H1 (cell line): Measurements from ENCODE around the gene RERE. TPM values are rescaled to one million over a fixed set of nuclear protein-coding genes. Genes with fewer than 3 reads are reported as not detected.

ENCODE experiments used
- CTCF ChIA-PET: fragments of 300-600 bp; sonication (Branson Sonifier 250); formaldehyde crosslinking; loops from one replicate; lab custom pipeline; 2021; ENCODE audit not compliant: partially characterized antibody; lab: Charles Lee
- POLR2A ChIA-PET: fragments of 300-600 bp; sonication (Branson Sonifier 250); formaldehyde crosslinking; loops from one replicate; lab custom pipeline; 2021; ENCODE audit warnings: inconsistent platforms; ENCODE audit not compliant: partially characterized antibody; lab: Charles Lee
- DNase-seq, 2 experiments: peaks; one replicate each; pipeline versions ENCODE4 v3.0.0 to v3.0.0-alpha.2; 2010 to 2022; ENCODE audit warnings: low spot score in 2 of 2, low read depth in 1 of 2, mixed read lengths in 1 of 2
- FAIRE-seq: peaks from 2 replicates; lab custom pipeline; 2011; peaks lifted over from hg19 to GRCh38; lab: Jason Lieb, UNC
- H2AFZ ChIP-seq: 2 replicates; pipeline ENCODE4 v1.8.1; 2012; ENCODE audit warnings: low read length, inconsistent platforms
- H2AK5ac ChIP-seq: 2 replicates; pipeline ENCODE4 v1.6.1; 2013; ENCODE audit warnings: low read depth, low read length
- H2BK120ac ChIP-seq: replicated peaks from 2 replicates; pipeline ENCODE3; 2013; ENCODE audit warnings: low read depth, low read length, inconsistent platforms
- H2BK12ac ChIP-seq: 2 replicates; pipeline ENCODE4 v1.6.1; 2013; ENCODE audit warnings: low read depth, low read length
- H2BK15ac ChIP-seq: 2 replicates; pipeline ENCODE4 v1.6.1; 2013; ENCODE audit warnings: low read length
- H2BK20ac ChIP-seq: 2 replicates; pipeline ENCODE4 v1.6.1; 2013; ENCODE audit warnings: low read length
- H2BK5ac ChIP-seq: 2 replicates; pipeline ENCODE4 v1.6.1; 2013; ENCODE audit warnings: low read depth, low read length
- H3K14ac ChIP-seq: 2 replicates; pipeline ENCODE4 v1.6.1; 2013; ENCODE audit warnings: inconsistent platforms; ENCODE audit not compliant: insufficient read length
- H3K18ac ChIP-seq: 2 replicates; pipeline ENCODE4 v1.6.1; 2013; ENCODE audit warnings: low read length; ENCODE audit errors: extremely low read depth
- H3K23ac ChIP-seq: 2 replicates; pipeline ENCODE4 v1.6.1; 2013; ENCODE audit warnings: inconsistent platforms; ENCODE audit not compliant: insufficient read length
- H3K23me2 ChIP-seq: 2 replicates; pipeline ENCODE4 v1.6.1; 2013; ENCODE audit warnings: low read depth, low read length
- H3K27ac ChIP-seq: 2 replicates; pipeline ENCODE4 v1.6.1; 2011; ENCODE audit warnings: low read depth, low read length, inconsistent platforms
- H3K27me3 ChIP-seq, 4 experiments: replicated peaks in 1 of 4; 1 replicate in 1 of 4; 2 replicates in 3 of 4; pipeline versions ENCODE4 v1.6.1 to v1.8.1; 2011 to 2013; ENCODE audit warnings: low read length in 3 of 4, mild to moderate bottlenecking in 3 of 4, inconsistent platforms in 2 of 4, mixed read lengths in 2 of 4, moderate library complexity in 1 of 4; ENCODE audit not compliant: control insufficient read depth in 3 of 4, insufficient read depth in 3 of 4; ENCODE audit errors: extremely low read depth in 1 of 4
- H3K36me3 ChIP-seq, 4 experiments: 2 replicates each; pipeline versions ENCODE4 v1.6.1 to v1.8.1; 2011 to 2013; ENCODE audit warnings: mild to moderate bottlenecking in 4 of 4, low read length in 3 of 4, moderate library complexity in 2 of 4, control low read depth in 1 of 4, inconsistent platforms in 1 of 4; ENCODE audit not compliant: insufficient read depth in 4 of 4, control insufficient read depth in 2 of 4
- H3K4ac ChIP-seq: replicated peaks from 2 replicates; pipeline ENCODE3; 2013; ENCODE audit warnings: low read length, low read depth, mixed read lengths, inconsistent platforms; ENCODE audit not compliant: insufficient read length
- H3K4me1 ChIP-seq, 4 experiments: replicated peaks in 1 of 4; 1 replicate in 1 of 4; 2 replicates in 3 of 4; pipeline versions ENCODE4 v1.6.1 to v1.8.1; 2011 to 2013; ENCODE audit warnings: low read length in 3 of 4, inconsistent platforms in 2 of 4, mixed read lengths in 1 of 4; ENCODE audit not compliant: insufficient read depth in 4 of 4, control insufficient read depth in 3 of 4
- H3K4me2 ChIP-seq, 2 experiments: 2 replicates each; pipeline versions ENCODE4 v1.6.1 to v1.8.1; 2011 to 2013; ENCODE audit warnings: low read depth in 2 of 2, low read length in 2 of 2, control low read depth in 1 of 2, inconsistent platforms in 1 of 2, mild to moderate bottlenecking in 1 of 2; ENCODE audit not compliant: insufficient read depth in 1 of 2
- H3K4me3 ChIP-seq, 4 experiments: fragments of 200-600, 300-600 bp in 1 of 4; sonication (generic), shearing (Covaris generic), sonication (Bioruptor Twin) in 1 of 4; 2 replicates each; pipeline versions ENCODE4 v1.5.1 to v1.8.1; 2011 to 2016; ENCODE audit warnings: low read length in 4 of 4, low read depth in 3 of 4, control low read depth in 2 of 4, inconsistent platforms in 2 of 4, mild to moderate bottlenecking in 2 of 4, mixed read lengths in 1 of 4, moderate library complexity in 1 of 4; ENCODE audit not compliant: insufficient read depth in 2 of 4; ENCODE audit errors: extremely low read depth in 1 of 4
- H3K56ac ChIP-seq: replicated peaks from 2 replicates; pipeline ENCODE3; 2013; ENCODE audit warnings: low read depth, mild to moderate bottlenecking, mixed read lengths, low read length, inconsistent platforms; ENCODE audit not compliant: insufficient read length
- H3K79me1 ChIP-seq: 2 replicates; pipeline ENCODE4 v1.6.1; 2013; ENCODE audit warnings: low read depth, low read length, control low read depth
- H3K79me2 ChIP-seq, 2 experiments: 2 replicates each; pipeline versions ENCODE4 v1.6.1 to v1.8.1; 2012 to 2013; ENCODE audit warnings: low read length in 2 of 2, mild to moderate bottlenecking in 2 of 2, inconsistent platforms in 1 of 2; ENCODE audit not compliant: insufficient read depth in 2 of 2, control insufficient read depth in 1 of 2
- H3K9ac ChIP-seq, 4 experiments: replicated peaks in 1 of 4; 1 replicate in 1 of 4; 2 replicates in 3 of 4; pipeline versions ENCODE4 v1.6.1 to v1.8.1; 2011 to 2013; ENCODE audit warnings: low read depth in 3 of 4, low read length in 3 of 4, control low read depth in 2 of 4, mild to moderate bottlenecking in 2 of 4, moderate library complexity in 2 of 4, inconsistent platforms in 1 of 4; ENCODE audit errors: extremely low read depth in 1 of 4
- H3K9me3 ChIP-seq, 2 experiments: 2 replicates each; pipeline versions ENCODE4 v1.6.1 to v1.8.1; 2012 to 2013; ENCODE audit warnings: mild to moderate bottlenecking in 2 of 2, moderate library complexity in 2 of 2, control low read depth in 1 of 2, inconsistent platforms in 1 of 2, low read depth in 1 of 2, low read length in 1 of 2, mixed read lengths in 1 of 2; ENCODE audit not compliant: insufficient read depth in 2 of 2
- H4K20me1 ChIP-seq, 2 experiments: replicated peaks in 1 of 2; 2 replicates each; pipeline versions ENCODE3 to v1.8.1; 2011 to 2013; ENCODE audit warnings: inconsistent platforms in 2 of 2, low read length in 2 of 2, mild to moderate bottlenecking in 1 of 2; ENCODE audit not compliant: insufficient read depth in 2 of 2, control insufficient read depth in 1 of 2
- H4K5ac ChIP-seq: 2 replicates; pipeline ENCODE4 v1.6.1; 2013; ENCODE audit warnings: low read length, low read depth, mixed read lengths, inconsistent platforms; ENCODE audit not compliant: insufficient read length
- H4K8ac ChIP-seq: 2 replicates; pipeline ENCODE4 v1.8.0; 2013; ENCODE audit warnings: mild to moderate bottlenecking, moderate library complexity, low read length, inconsistent platforms; ENCODE audit not compliant: insufficient read depth; ENCODE audit errors: extremely low read depth
- H4K91ac ChIP-seq: replicated peaks from 2 replicates; pipeline ENCODE3; 2013; ENCODE audit warnings: low read length, mixed read lengths, inconsistent platforms; ENCODE audit not compliant: insufficient read length
- EGR1 ChIP-seq: IDR thresholded peaks from 2 replicates; pipeline ENCODE4 v1.6.1; 2011; ENCODE audit warnings: low read depth, low read length, borderline replicate concordance
- EP300 ChIP-seq, 2 experiments: IDR thresholded peaks; 1 replicate in 1 of 2; 2 replicates in 1 of 2; pipeline ENCODE4 v1.6.1; 2011 to 2012; ENCODE audit warnings: low read depth in 2 of 2, low read length in 2 of 2, mild to moderate bottlenecking in 2 of 2, borderline replicate concordance in 1 of 2, inconsistent platforms in 1 of 2, moderate library complexity in 1 of 2
- GTF2F1 ChIP-seq: IDR thresholded peaks from 2 replicates; pipeline ENCODE4 v1.6.1; 2012; ENCODE audit warnings: low read depth, low read length, improper control_type of control experiment, borderline replicate concordance
- JUND ChIP-seq: IDR thresholded peaks from 2 replicates; pipeline ENCODE4 v1.6.1; 2011; ENCODE audit warnings: mild to moderate bottlenecking, improper control_type of control experiment, low read length
- KDM4A ChIP-seq: IDR thresholded peaks from one replicate; pipeline ENCODE4 v1.7.1; 2012; ENCODE audit warnings: low read depth, mild to moderate bottlenecking, moderate library complexity, low read length, inconsistent platforms; ENCODE audit not compliant: severe bottlenecking
- PHF8 ChIP-seq: fragments of 200-600 bp; sonication (generic); conservative IDR thresholded peaks from 2 replicates; pipeline ENCODE4 v1.7.1; 2012; ENCODE audit warnings: low read depth, mild to moderate bottlenecking, inconsistent platforms, low read length, moderate library complexity
- POLR2A ChIP-seq, 2 experiments: IDR thresholded peaks; 1 replicate in 1 of 2; 2 replicates in 1 of 2; pipeline ENCODE4 v1.6.1; 2011; ENCODE audit warnings: low read depth in 2 of 2, low read length in 2 of 2, mild to moderate bottlenecking in 2 of 2; ENCODE audit errors: control extremely low read depth in 1 of 2
- POLR2AphosphoS5 ChIP-seq: IDR thresholded peaks from 2 replicates; pipeline ENCODE4 v1.6.1; 2011; ENCODE audit warnings: low read depth, low read length
- RAD21 ChIP-seq, 2 experiments: IDR thresholded peaks in 1 of 2; conservative IDR thresholded peaks in 1 of 2; 2 replicates each; pipeline ENCODE4 v1.6.1; 2011; ENCODE audit warnings: low read depth in 2 of 2, low read length in 2 of 2, improper control_type of control experiment in 1 of 2, inconsistent platforms in 1 of 2, mild to moderate bottlenecking in 1 of 2, moderate library complexity in 1 of 2
- RFX5 ChIP-seq: IDR thresholded peaks from 2 replicates; pipeline ENCODE4 v1.6.1; 2011; ENCODE audit warnings: low read depth, low read length, improper control_type of control experiment, borderline replicate concordance
- SUZ12 ChIP-seq: fragments of 200-600 bp; sonication (generic); IDR thresholded peaks from 2 replicates; pipeline ENCODE4 v1.6.1; 2012; ENCODE audit warnings: mild to moderate bottlenecking, inconsistent platforms, low read length, moderate library complexity, mixed read lengths
- TAF1 ChIP-seq: IDR thresholded peaks from 2 replicates; pipeline ENCODE4 v1.6.1; 2011; ENCODE audit warnings: mild to moderate bottlenecking, low read depth, low read length
- WGBS, 2 experiments: shearing (Covaris generic) in 1 of 2; methylation state at CpG; one replicate each; pipeline versions ENCODE4 v1.1.6 to v1.1.7; 2013 to 2015; ENCODE audit warnings: low lambda C conversion rate in 2 of 2, mixed read lengths in 2 of 2, inconsistent platforms in 1 of 2, low coverage in 1 of 2, missing lambda C conversion rate in 1 of 2; ENCODE audit not compliant: insufficient replicate concordance in 2 of 2, insufficient coverage in 1 of 2, insufficient read length in 1 of 2; ENCODE audit errors: extremely low coverage in 1 of 2, missing lambda C conversion rate in 1 of 2; 5-methylcytosine and 5-hydroxymethylcytosine counted together
- polyA plus RNA-seq, 7 experiments: library from polyadenylated mRNA; depleted of rRNA in 3 of 7; stranded (reverse) in 5 of 7; unstranded in 2 of 7; fragments of >200 nt in 5 of 7; fragments of 200-250 nt in 2 of 7; gene quantifications; 1 replicate in 5 of 7; 2 replicates in 1 of 7; 4 replicates in 1 of 7; pipeline versions ENCODE4 v1.2.1 to v1.2.3, GENCODE V29; 2011 to 2013; ENCODE audit warnings: missing spikeins in 2 of 7, mixed read lengths in 2 of 7
- total RNA-seq: library from RNA; stranded (reverse); fragmentation: NEBNext Ultra II Directional; extraction: Animal tissue kit (Norgen Biotek cat#: 25700); gene quantifications from 2 replicates; pipeline ENCODE4 v1.2.1, GENCODE V29; 2021

Gene RERE
- total and polyA plus RNA-seq, 2 of the 8 experiments (the other 6 are each of a cell fraction or from before 2014, with no cell fraction given), result 15.3 to 142 TPM

DNA sequence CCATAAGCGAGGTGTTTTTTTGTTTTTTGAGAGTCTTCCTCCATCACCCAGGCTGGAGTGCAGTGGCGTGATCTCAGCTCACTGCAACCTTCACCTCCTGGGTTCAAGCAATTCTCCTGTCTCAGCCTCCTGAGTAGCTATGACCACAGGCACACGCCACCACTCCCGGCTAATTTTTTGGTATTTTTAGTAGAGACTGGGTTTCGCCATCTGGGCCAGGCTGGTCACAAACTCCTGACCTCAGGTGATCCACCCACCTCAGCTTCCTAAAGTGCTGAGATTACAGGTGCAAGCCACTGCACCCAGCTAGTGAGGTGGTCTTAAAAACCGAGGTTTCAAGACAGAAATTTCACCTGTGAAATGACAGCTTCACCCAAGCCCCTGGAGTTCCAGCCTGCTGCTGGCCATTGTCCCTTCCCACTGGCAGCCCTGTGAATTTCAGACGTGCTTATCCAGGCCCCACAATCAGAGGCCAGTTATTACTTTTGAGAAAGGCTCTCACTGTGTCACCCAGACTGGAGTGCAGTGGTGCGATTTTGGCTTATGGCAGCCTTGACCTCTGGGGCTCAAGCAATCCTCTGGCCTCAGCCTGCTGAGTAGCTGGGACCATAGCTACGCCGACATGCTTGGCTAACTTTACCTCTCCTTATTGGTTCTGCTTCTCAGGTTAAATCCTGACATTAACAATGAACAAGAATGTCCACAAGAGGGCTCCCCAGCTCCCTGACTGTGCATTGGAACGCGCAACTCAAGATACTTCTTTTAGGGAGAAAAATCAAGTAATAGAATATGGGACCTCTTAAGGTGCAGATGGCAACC lies 41.7 kb upstream of the RERE start:
- no peak overlapping the region for H3K4me2 ChIP-seq
- no peak overlapping the region for H2AFZ ChIP-seq
- no peak overlapping the region for H3K27ac ChIP-seq
- DNase-seq (no peak), FAIRE-seq (no peak)
- no peak overlapping the region for H2BK20ac ChIP-seq
- no peak overlapping the region for H3K18ac ChIP-seq
- no peak overlapping the region for H3K4ac ChIP-seq
- H4K5ac ChIP-seq, result no peak overlapping the region
- no peak overlapping the region for H2BK12ac ChIP-seq
- no peak overlapping the region for H3K9ac ChIP-seq
- H3K4me3 ChIP-seq, result no peak overlapping the region
- 95% methylated on average over 12 of the region's 12 CpGs; no CpG with 5 or more reads in 1 of the 2 experiments for WGBS, 2 experiments
- H3K36me3 ChIP-seq, result peaks cover 46 to 70% (median 56%) of the 10 kb centered on the region in 4 experiments
- no peak overlapping the region for H4K91ac ChIP-seq
- H3K9me3 ChIP-seq, result no peaks in the 10 kb centered on the region
- no peak overlapping the region for H2BK120ac ChIP-seq
- no peak overlapping the region for H4K8ac ChIP-seq
- POLR2A ChIA-PET, result interaction anchor here (0.8 to 39.6 kb wide), 12 partner anchors 6 to 146 kb away, joined by 3 to 880 read pairs (median 4); partner anchors contain the start of gene ENO1
- no peak overlapping the region for H3K14ac ChIP-seq
- no peak overlapping the region for H3K23ac ChIP-seq
- peaks cover 24 to 28% of the 10 kb centered on the region in 2 experiments for H4K20me1 ChIP-seq
- peaks cover 2 to 6% (median 3%) of the 10 kb centered on the region in 4 experiments; a peak in 6 of 7 replicates for H3K4me1 ChIP-seq
- CTCF ChIA-PET, result interaction anchor here (0.6 to 8.9 kb wide), 33 partner anchors 8 to 530 kb away, joined by 3 to 128 read pairs (median 3); no protein-coding TSS in a partner anchor
- H2BK15ac ChIP-seq, result no peak overlapping the region
- no peaks in the 10 kb centered on the region for H3K23me2 ChIP-seq
- no peak overlapping the region for H3K56ac ChIP-seq
- H2AK5ac ChIP-seq, result no peak overlapping the region
- H3K79me2 ChIP-seq, result no peaks in the 10 kb centered on the region
- H2BK5ac ChIP-seq, result no peak overlapping the region
- H3K79me1 ChIP-seq, result no peaks in the 10 kb centered on the region
- no peaks in the 10 kb centered on the region for H3K27me3 ChIP-seq
- TF ChIP-seq TAF1 (no peak), RAD21 (IDR thresholded peaks at IDR 0.05 in 1 of 2, conservative IDR thresholded peaks at IDR 0.05 in 1 of 2; ENCODE audit: low read depth in 2 of 2, low read length in 2 of 2) (peak; percentile 48 to 62; a peak in 3 of 4 replicates), SUZ12 (no peak), JUND (no peak), POLR2AphosphoS5 (peak; percentile 76; the same call in 1 of the 2 replicates), KDM4A (no peak), RFX5 (no peak), PHF8 (no peak), POLR2A (IDR thresholded peaks at IDR 0.05; ENCODE audit: control extremely low read depth in 1 of 2, low read depth in 2 of 2, low read length in 2 of 2) (peak; percentile 23 to 31; a peak in 2 of 3 replicates), EGR1 (no peak), GTF2F1 (no peak), EP300 (IDR thresholded peaks at IDR 0.05; ENCODE audit: borderline replicate concordance in 1 of 2, low read depth in 2 of 2, low read length in 2 of 2) (no peak)
